HepG2 (cell line): ENCODE data around the gene WWC2. TPM values are rescaled to one million over a fixed set of nuclear protein-coding genes. Genes with fewer than 3 reads are reported as not detected.

Source experiments
- ATAC-seq: fragments of 200-7000 bp; cut with Tn5 transposase; 3 replicates; pipeline ENCODE4 v1.9.1; 2020; ENCODE audit warnings: mild to moderate bottlenecking, moderate library complexity
- BruUV-seq: library from RNA; stranded (reverse); fragments of 400-500 nt; replicated peaks from 2 replicates; lab custom pipeline; 2021; lab: Mats Ljungman, UMichigan
- CTCF ChIA-PET: fragments of 300-600 bp; formaldehyde crosslinking; extraction: SDS; loops from one replicate; lab custom pipeline; 2021; ENCODE audit warnings: low total read pairs, inconsistent platforms, low intra/inter-chr PET ratio; lab: Yijun Ruan, JAX
- POLR2A ChIA-PET: fragments of 350-600 bp; sonication (Branson Sonifier 250); formaldehyde crosslinking; loops from one replicate; lab custom pipeline; 2020; ENCODE audit warnings: antibody characterized with exemption, inconsistent platforms; lab: Yijun Ruan, JAX
- DNase-seq: peaks from one replicate; pipeline ENCODE4 v3.0.0-alpha.2; 2015; ENCODE audit warnings: low spot score
- FAIRE-seq: peaks from 3 replicates; lab custom pipeline; 2011; peaks lifted over from hg19 to GRCh38; lab: Jason Lieb, UNC
- H2AFZ ChIP-seq: one replicate; pipeline ENCODE4 v1.6.1; 2011; ENCODE audit warnings: low read length, inconsistent platforms
- H3K27ac ChIP-seq: fragments of 300-600 bp; 3 replicates; pipeline ENCODE4 v1.8.0; 2011; ENCODE audit warnings: mixed run types, mild to moderate bottlenecking, mixed read lengths, low read length, inconsistent platforms; ENCODE audit not compliant: insufficient read depth; ENCODE audit errors: extremely low read length
- H3K27me3 ChIP-seq, 2 experiments: fragments of 200-600 bp in 1 of 2; 2 replicates in 1 of 2; 3 replicates in 1 of 2; pipeline versions ENCODE4 v1.6.0 to v1.8.0; 2011; ENCODE audit warnings: low read length in 2 of 2, mild to moderate bottlenecking in 2 of 2, moderate library complexity in 2 of 2, inconsistent platforms in 1 of 2; ENCODE audit not compliant: insufficient read depth in 2 of 2, control insufficient read depth in 1 of 2
- H3K36me3 ChIP-seq, 2 experiments: fragments of 200-600 bp in 1 of 2; replicated peaks in 1 of 2; 2 replicates in 1 of 2; 3 replicates in 1 of 2; pipeline versions ENCODE4 v1.5.1 to v1.8.0; 2011; ENCODE audit warnings: low read length in 2 of 2, inconsistent platforms in 1 of 2; ENCODE audit not compliant: insufficient read depth in 2 of 2, control insufficient read depth in 1 of 2
- H3K4me1 ChIP-seq: 2 replicates; pipeline ENCODE4 v1.5.1; 2012; ENCODE audit warnings: low read length, inconsistent platforms; ENCODE audit not compliant: insufficient read depth
- H3K4me2 ChIP-seq: 2 replicates; pipeline ENCODE4 v1.6.0; 2011; ENCODE audit warnings: low read depth, low read length, inconsistent platforms
- H3K4me3 ChIP-seq, 3 experiments: fragments of 200-600 bp in 1 of 3; sonication (generic), shearing (Covaris generic) in 1 of 3; replicated peaks in 1 of 3; 2 replicates each; pipeline ENCODE4 v1.5.1; 2011 to 2016; ENCODE audit warnings: low read length in 3 of 3, inconsistent platforms in 2 of 3, low read depth in 2 of 3, mild to moderate bottlenecking in 2 of 3, control low read depth in 1 of 3, mixed read lengths in 1 of 3; ENCODE audit not compliant: insufficient read depth in 1 of 3
- H3K79me2 ChIP-seq: one replicate; pipeline ENCODE4 v1.6.1; 2011; ENCODE audit warnings: low read length, inconsistent platforms; ENCODE audit not compliant: insufficient read depth
- H3K9ac ChIP-seq: 2 replicates; pipeline ENCODE4 v1.6.0; 2011; ENCODE audit warnings: mild to moderate bottlenecking, low read depth, low read length, inconsistent platforms; ENCODE audit not compliant: insufficient read depth
- H3K9me3 ChIP-seq: 2 replicates; pipeline ENCODE4 v1.5.1; 2012; ENCODE audit warnings: mild to moderate bottlenecking, low read length
- H4K20me1 ChIP-seq: 2 replicates; pipeline ENCODE4 v1.6.0; 2011; ENCODE audit warnings: inconsistent platforms, mild to moderate bottlenecking, low read length, moderate library complexity; ENCODE audit not compliant: insufficient read depth
- NFE2L1 ChIP-seq: sonication (generic); formaldehyde crosslinking; IDR thresholded peaks from 2 replicates; pipeline ENCODE4 v1.4.0; 2020; ENCODE audit warnings: missing genetic modification reagents, mild to moderate bottlenecking, borderline replicate concordance
- ZFP90 ChIP-seq: sonication (generic); formaldehyde crosslinking; IDR thresholded peaks from 2 replicates; pipeline ENCODE4 v1.8.0; 2022; ENCODE audit warnings: missing genetic modification reagents, mild to moderate bottlenecking, inconsistent platforms, borderline replicate concordance
- ZNF503 ChIP-seq: sonication (generic); formaldehyde crosslinking; IDR thresholded peaks from 2 replicates; pipeline ENCODE4 v1.4.0; 2020; ENCODE audit warnings: missing genetic modification reagents
- ZNF574 ChIP-seq: sonication (generic); formaldehyde crosslinking; IDR thresholded peaks from 2 replicates; pipeline ENCODE4 v1.4.0; 2020; ENCODE audit warnings: missing genetic modification reagents
- WGBS: methylation state at CpG from one replicate; pipeline ENCODE4 v1.1.6; 2017; ENCODE audit warnings: low lambda C conversion rate; 5-methylcytosine and 5-hydroxymethylcytosine counted together
- in situ Hi-C: cut with HindIII; loops from 2 replicates; pipeline ENCODE4 v1.10.0; 2017; ENCODE audit warnings: low pct_unique_long_range_greater_than_20kb; ENCODE audit not compliant: extremely low pct_ligation_motif_present
- intact Hi-C: fragments of 100-400 bp; cut with micrococcal nuclease; formaldehyde crosslinking; loops from one replicate; pipeline ENCODE4 v1.10.0; 2022; ENCODE audit not compliant: unreplicated experiment
- polyA plus RNA-seq, 8 experiments: library from polyadenylated mRNA; depleted of rRNA in 3 of 8; stranded (reverse) in 7 of 8; unstranded in 1 of 8; fragments of >200 nt; fragmentation: Illumina TruSeq in 4 of 8; extraction: Trizol in 4 of 8; gene quantifications; 2 replicates each; pipeline versions ENCODE4 v1.2.1 to v1.2.3, GENCODE V29; 2011 to 2016; ENCODE audit warnings: low read depth in 4 of 8, missing spikeins in 1 of 8, mixed read lengths in 1 of 8; ENCODE audit not compliant: insufficient read depth in 1 of 8
- total RNA-seq, 5 experiments: library from RNA; depleted of rRNA; stranded (reverse); fragments of >200 nt; fragmentation: Illumina TruSeq; extraction: Trizol; gene quantifications; 2 replicates each; pipeline ENCODE4 v1.2.3, GENCODE V29; 2016; ENCODE audit warnings: low read depth in 1 of 5

The WWC2 gene
- total and polyA plus RNA-seq, 2 of the 13 experiments (the other 11 are each of a cell fraction or from before 2014, with no cell fraction given), result 40.0 to 50.1 TPM

- Histone ChIP-seq H3K4me3 (no peak overlapping the region), H3K36me3 (peaks cover 0 to 1% of the 10 kb centered on the region in 2 experiments; a peak in 3 of 5 replicates), H3K27me3 (no peaks in the 10 kb centered on the region), H2AFZ (no peak overlapping the region), H3K27ac (no peak overlapping the region), H3K4me1 (peaks cover 63% of the 10 kb centered on the region), H3K79me2 (peaks cover 96% of the 10 kb centered on the region), H4K20me1 (peaks cover 67% of the 10 kb centered on the region), H3K9ac (no peak overlapping the region), H3K9me3 (no peaks in the 10 kb centered on the region), H3K4me2 (no peak overlapping the region)
- no peak for ATAC-seq
- ChIA-PET CTCF (no interaction called here), POLR2A (no interaction called here)
- TF ChIP-seq ZNF503 (CRISPR knock-in tag) (no peak), ZNF574 (CRISPR knock-in tag) (no peak), NFE2L1 (no peak), ZFP90 (no peak)
- no peak for DNase-seq
- in situ Hi-C loops (no loop called here), intact Hi-C loops (no loop called here)
- WGBS, result 87% methylated on average over 4 of the region's 4 CpGs
- BruUV-seq, result no TSS peak
- FAIRE-seq, result no peak
Observed at GRCh38 chr4:183139058-183139750, 40.1 kb downstream of the WWC2 start.
